ENCODE data around the gene ADAM12. TPM values are rescaled to one million over a fixed set of nuclear protein-coding genes. Genes with fewer than 3 reads are reported as not detected.

The ADAM12 gene
- total and polyA plus RNA-seq, 2 donors (not counting 3 experiments of a cell fraction or from before 2014, with no cell fraction given): 0.22 to 0.33 TPM

GRCh38 chr10:126111516-126111915 is 276.8 kb downstream of the ADAM12 start:
- POLR2A ChIA-PET: no interaction called here

More at GRCh38 chr10:126111516-126111915, 276.8 kb downstream of the ADAM12 start:
- CTCF ChIA-PET: interaction anchor here (0.8 kb wide), 1 partner anchor 14 kb away, joined by 3 read pairs; no protein-coding TSS in a partner anchor
- no TSS peak for BruUV-seq (replicated peaks)
- no peak for DNase-seq (ENCODE audit: low read depth, low spot score)
- no peak for FAIRE-seq
- Histone ChIP-seq H3K36me3 (ENCODE audit: control insufficient read depth in 2 of 2, extremely low read depth in 1 of 2, insufficient read depth in 2 of 2, low read length in 2 of 2) (no peaks in the 10 kb centered on the region), H3K4me1 (ENCODE audit: control insufficient read depth, extremely low read depth, insufficient read depth, low read length) (no peaks in the 10 kb centered on the region), H3K79me2 (ENCODE audit: control insufficient read depth, insufficient read depth, low read length) (no peaks in the 10 kb centered on the region), H3K9me1 (replicated peaks; ENCODE audit: control insufficient read depth, extremely low read depth, insufficient read depth, low read length) (no peaks in the 10 kb centered on the region), H4K20me1 (replicated peaks; ENCODE audit: control insufficient read depth, extremely low read depth, insufficient read depth, low read length) (no peaks in the 10 kb centered on the region), H3K27ac (ENCODE audit: insufficient read depth, low read depth, low read length) (no peak overlapping the region), H3K4me2 (ENCODE audit: insufficient read depth, low read length) (no peak overlapping the region), H3K4me3 (replicated peaks in 1 of 3; ENCODE audit: insufficient read depth in 1 of 3, low read depth in 1 of 3, low read length in 3 of 3) (no peak overlapping the region), H3K9me3 (replicated peaks; ENCODE audit: control insufficient read depth, insufficient read depth, low read length) (no peaks in the 10 kb centered on the region), H3K9ac (replicated peaks; ENCODE audit: extremely low read depth, insufficient read depth, low read length) (no peak overlapping the region), H3K27me3 (ENCODE audit: control insufficient read depth in 2 of 2, insufficient read depth in 2 of 2, low read length in 2 of 2) (no peaks in the 10 kb centered on the region), H2AFZ (ENCODE audit: low read depth, low read length) (no peak overlapping the region)
- dilution Hi-C loops (cut with MboI; ENCODE audit: extremely low pct_ligation_motif_present, low sequenced_read_pairs) (no loop called here), intact Hi-C loops (cut with micrococcal nuclease) (no loop called here)
- TF ChIP-seq GATA2 (IDR thresholded peaks at IDR 0.05; ENCODE audit: insufficient read depth, insufficient read length, low read depth, low read length) (no peak), FOS (IDR thresholded peaks at IDR 0.05; ENCODE audit: borderline replicate concordance, insufficient read depth, low read length) (no peak), JUN (IDR thresholded peaks at IDR 0.05; ENCODE audit: borderline replicate concordance, insufficient read depth, insufficient read length, low read depth) (no peak), POLR2A (IDR thresholded peaks at IDR 0.05; ENCODE audit: low read depth, low read length) (no peak), MYC (IDR thresholded peaks at IDR 0.05; ENCODE audit: low read depth, low read length) (no peak), EZH2 (IDR thresholded peaks at IDR 0.05; ENCODE audit: borderline replicate concordance, low read depth, low read length, severe bottlenecking) (no peak), POLR2AphosphoS5 (IDR thresholded peaks at IDR 0.05; ENCODE audit: insufficient read depth, low read depth, low read length) (no peak)
- TF ChIP-seq, protein P1, sequence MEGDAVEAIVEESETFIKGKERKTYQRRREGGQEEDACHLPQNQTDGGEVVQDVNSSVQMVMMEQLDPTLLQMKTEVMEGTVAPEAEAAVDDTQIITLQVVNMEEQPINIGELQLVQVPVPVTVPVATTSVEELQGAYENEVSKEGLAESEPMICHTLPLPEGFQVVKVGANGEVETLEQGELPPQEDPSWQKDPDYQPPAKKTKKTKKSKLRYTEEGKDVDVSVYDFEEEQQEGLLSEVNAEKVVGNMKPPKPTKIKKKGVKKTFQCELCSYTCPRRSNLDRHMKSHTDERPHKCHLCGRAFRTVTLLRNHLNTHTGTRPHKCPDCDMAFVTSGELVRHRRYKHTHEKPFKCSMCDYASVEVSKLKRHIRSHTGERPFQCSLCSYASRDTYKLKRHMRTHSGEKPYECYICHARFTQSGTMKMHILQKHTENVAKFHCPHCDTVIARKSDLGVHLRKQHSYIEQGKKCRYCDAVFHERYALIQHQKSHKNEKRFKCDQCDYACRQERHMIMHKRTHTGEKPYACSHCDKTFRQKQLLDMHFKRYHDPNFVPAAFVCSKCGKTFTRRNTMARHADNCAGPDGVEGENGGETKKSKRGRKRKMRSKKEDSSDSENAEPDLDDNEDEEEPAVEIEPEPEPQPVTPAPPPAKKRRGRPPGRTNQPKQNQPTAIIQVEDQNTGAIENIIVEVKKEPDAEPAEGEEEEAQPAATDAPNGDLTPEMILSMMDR (IDR thresholded peaks at IDR 0.05; ENCODE audit: extremely low read depth in 1 of 2, insufficient read depth in 1 of 2, low read depth in 1 of 2, low read length in 2 of 2): no peak
- TF ChIP-seq, protein P2, sequence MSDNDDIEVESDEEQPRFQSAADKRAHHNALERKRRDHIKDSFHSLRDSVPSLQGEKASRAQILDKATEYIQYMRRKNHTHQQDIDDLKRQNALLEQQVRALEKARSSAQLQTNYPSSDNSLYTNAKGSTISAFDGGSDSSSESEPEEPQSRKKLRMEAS (IDR thresholded peaks at IDR 0.05; ENCODE audit: insufficient read depth, insufficient read length): no peak
